SK-N-MC (cell line): Measurements from ENCODE around the gene DNASE2.

Experiments
- EZH2 ChIP-seq: fragments of 200-600 bp; sonication (generic); IDR thresholded peaks from one replicate; pipeline ENCODE4 v1.6.1; 2017; ENCODE audit warnings: antibody characterized with exemption
- FOXP2 ChIP-seq: optimal IDR thresholded peaks from 2 replicates; pipeline ENCODE3; 2011; ENCODE audit warnings: mild to moderate bottlenecking, moderate library complexity; ENCODE audit not compliant: insufficient read depth; ENCODE audit errors: extremely low read length, control extremely low read depth
- POLR2AphosphoS5 ChIP-seq: IDR thresholded peaks from 2 replicates; pipeline ENCODE4 v1.6.1; 2012; ENCODE audit warnings: mild to moderate bottlenecking, low read depth, low read length, borderline replicate concordance

GRCh38 chr19:12896460-12896859 is 15.2 kb upstream of the DNASE2 start:
- TF ChIP-seq POLR2AphosphoS5 (no peak), EZH2 (no peak), FOXP2 (no peak)
